GM20000 (cell line): ENCODE results near the gene CREB3L1.

Experiments
- DNase-seq: peaks from one replicate; pipeline ENCODE4 v3.0.0; 2012; ENCODE audit warnings: low spot score
- TF ChIP-seq, protein P1 (sequence below): IDR thresholded peaks from 2 replicates; pipeline ENCODE4 v1.5.1; 2012; ENCODE audit warnings: mild to moderate bottlenecking, control low read depth; ENCODE audit errors: extremely low read depth, missing control alignments

CREB3L1 gene

GRCh38 chr11:46242952-46243795, 34.3 kb upstream of the CREB3L1 start:
- DNase-seq, result peak; percentile 96
- TF ChIP-seq, protein P1, sequence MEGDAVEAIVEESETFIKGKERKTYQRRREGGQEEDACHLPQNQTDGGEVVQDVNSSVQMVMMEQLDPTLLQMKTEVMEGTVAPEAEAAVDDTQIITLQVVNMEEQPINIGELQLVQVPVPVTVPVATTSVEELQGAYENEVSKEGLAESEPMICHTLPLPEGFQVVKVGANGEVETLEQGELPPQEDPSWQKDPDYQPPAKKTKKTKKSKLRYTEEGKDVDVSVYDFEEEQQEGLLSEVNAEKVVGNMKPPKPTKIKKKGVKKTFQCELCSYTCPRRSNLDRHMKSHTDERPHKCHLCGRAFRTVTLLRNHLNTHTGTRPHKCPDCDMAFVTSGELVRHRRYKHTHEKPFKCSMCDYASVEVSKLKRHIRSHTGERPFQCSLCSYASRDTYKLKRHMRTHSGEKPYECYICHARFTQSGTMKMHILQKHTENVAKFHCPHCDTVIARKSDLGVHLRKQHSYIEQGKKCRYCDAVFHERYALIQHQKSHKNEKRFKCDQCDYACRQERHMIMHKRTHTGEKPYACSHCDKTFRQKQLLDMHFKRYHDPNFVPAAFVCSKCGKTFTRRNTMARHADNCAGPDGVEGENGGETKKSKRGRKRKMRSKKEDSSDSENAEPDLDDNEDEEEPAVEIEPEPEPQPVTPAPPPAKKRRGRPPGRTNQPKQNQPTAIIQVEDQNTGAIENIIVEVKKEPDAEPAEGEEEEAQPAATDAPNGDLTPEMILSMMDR, result no peak

GRCh38 chr11:46243796-46244109, 33.7 kb upstream of the CREB3L1 start:
- DNase-seq, result no peak
- TF ChIP-seq, protein P1, result no peak

DNA sequence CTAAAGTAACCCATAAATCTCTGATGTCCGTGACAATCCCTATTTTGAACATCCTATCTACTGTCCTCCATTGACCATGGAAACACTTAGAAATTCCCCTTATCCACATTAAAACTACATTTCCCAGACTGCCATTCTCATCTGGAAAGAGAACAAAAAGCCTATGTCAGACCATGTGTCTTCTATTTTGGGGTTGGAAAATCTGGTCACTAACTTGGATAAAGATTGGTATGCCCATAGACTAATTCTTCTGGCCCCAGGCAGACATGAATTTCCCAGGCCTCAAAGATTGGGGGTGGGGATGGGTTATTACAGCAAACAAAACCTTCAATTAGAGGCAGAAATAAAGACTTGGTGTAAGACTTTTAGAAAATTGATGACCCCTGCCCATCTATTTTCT, 30.9 kb upstream of the CREB3L1 start:
- TF ChIP-seq, protein P1, result no peak
- no peak for DNase-seq

DNA sequence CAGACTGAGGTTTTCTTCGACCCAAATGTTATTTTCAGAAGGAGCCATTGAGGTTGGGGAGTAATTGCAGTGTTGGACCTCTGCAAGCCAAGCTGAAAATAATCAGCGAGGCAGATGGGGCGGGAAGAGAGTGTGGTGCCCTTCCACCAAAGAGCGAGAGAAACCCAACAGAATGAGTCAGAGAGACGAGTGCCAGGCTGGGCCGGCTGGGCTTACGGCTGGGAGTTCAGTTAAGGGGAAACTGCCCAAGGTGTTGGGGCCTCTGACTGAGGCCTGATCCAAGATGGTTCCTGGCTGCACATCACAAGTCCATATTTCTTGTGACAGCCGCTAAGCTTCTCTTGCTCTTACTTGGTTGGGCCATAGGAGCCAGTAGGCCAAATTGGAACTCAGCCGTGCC, 30.4 kb upstream of the CREB3L1 start:
- TF ChIP-seq, protein P1, result no peak
- DNase-seq, result no peak

- TF ChIP-seq, protein P1, result no peak
- DNase-seq, result peak; percentile 63
Observed at GRCh38 chr11:46247659-46248058, 29.8 kb upstream of the CREB3L1 start.

- no peak for DNase-seq
- TF ChIP-seq, protein P1, result no peak
Observed at GRCh38 chr11:46248289-46249102, 29.0 kb upstream of the CREB3L1 start.
